Thyroid gland (tissue), 4 donors: ENCODE results near the gene FOXRED1. TPM values are rescaled to one million over a fixed set of nuclear protein-coding genes. Genes with fewer than 3 reads are reported as not detected.
"Not testable (repeated sequence)": the region's sequence is repeated elsewhere in the genome, so short reads cannot be mapped to it uniquely, and the experiment has no call there.

Source experiments
- DNase-seq, 2 donors: peaks; one replicate each; pipeline ENCODE4 v3.0.0-alpha.2; 2019
- H3K27ac ChIP-seq, 3 donors: fragments of 200-600 bp; sonication (generic); 1 replicate in 2 of 3; 2 replicates in 1 of 3; pipeline ENCODE4 v1.5.1; 2016 to 2019; ENCODE audit warnings: mild to moderate bottlenecking in 1 of 3, moderate library complexity in 1 of 3
- H3K27me3 ChIP-seq: fragments of 200-600 bp; sonication (generic); one replicate; pipeline ENCODE4 v1.5.1; 2019
- H3K36me3 ChIP-seq, 2 donors: fragments of 200-600 bp; sonication (generic); one replicate each; pipeline ENCODE4 v1.5.1; 2016 to 2019
- H3K4me1 ChIP-seq, 2 donors: fragments of 200-600 bp; sonication (generic); one replicate each; pipeline ENCODE4 v1.5.1; 2017 to 2019
- H3K4me3 ChIP-seq, 3 donors: fragments of 200-600 bp; sonication (generic); replicated peaks in 1 of 3; 1 replicate in 2 of 3; 2 replicates in 1 of 3; pipeline ENCODE4 v1.5.1; 2016; ENCODE audit warnings: mild to moderate bottlenecking in 1 of 3
- H3K9me3 ChIP-seq: fragments of 200-600 bp; sonication (generic); one replicate; pipeline ENCODE4 v1.5.1; 2017
- CTCF ChIP-seq, 6 experiments: fragments of 200-600 bp in 3 of 6; fragments of 450-650 bp in 3 of 6; sonication (generic) in 3 of 6; IDR thresholded peaks; one replicate each; pipeline ENCODE4 v1.5.1; 2016 to 2019; ENCODE audit warnings: antibody characterized with exemption in 6 of 6, mild to moderate bottlenecking in 2 of 6, inconsistent platforms in 1 of 6, moderate library complexity in 1 of 6
- POLR2A ChIP-seq, 2 donors: fragments of 450-650 bp; IDR thresholded peaks; one replicate each; pipeline ENCODE4 v1.6.1; 2017; ENCODE audit warnings: antibody characterized with exemption in 2 of 2, mild to moderate bottlenecking in 2 of 2, moderate library complexity in 1 of 2
- WGBS, 2 donors: methylation state at CpG; one replicate each; pipeline ENCODE4 v1.1.5; 2017; 5-methylcytosine and 5-hydroxymethylcytosine counted together
- intact Hi-C: fragments of 100-400 bp; cut with DNase I; formaldehyde crosslinking; loops from one replicate; pipeline ENCODE4 v1.15.1; 2023
- total RNA-seq, 4 donors: library from RNA; depleted of rRNA; stranded (reverse); fragments of >200 nt; gene quantifications; one replicate each; pipeline ENCODE4 v1.2.3, GENCODE V29; 2016

The FOXRED1 gene
- total RNA-seq, 4 donors from 2014 or later: 13.3 to 25.8 (median 20.2) TPM

GRCh38 chr11:126233391-126233790 lies 35.6 kb upstream of the FOXRED1 start:
- H3K4me1 ChIP-seq: peaks cover 0 to 10% of the 10 kb centered on the region in 2 donors
- H3K27ac ChIP-seq: no peak overlapping the region
- 97 to 98% methylated on average over 4 of the region's 4 CpGs for WGBS, 2 donors
- H3K9me3 ChIP-seq: no peaks in the 10 kb centered on the region
- TF ChIP-seq CTCF (IDR thresholded peaks at IDR 0.05) (no peak), POLR2A (IDR thresholded peaks at IDR 0.05) (no peak)
- H3K27me3 ChIP-seq: no peaks in the 10 kb centered on the region
- no peak for DNase-seq
- H3K4me3 ChIP-seq: no peak overlapping the region
- intact Hi-C loops: no loop called here
- peaks cover 0 to 7% of the 10 kb centered on the region in 2 donors for H3K36me3 ChIP-seq

- H3K36me3 ChIP-seq: peaks cover 12 to 14% of the 10 kb centered on the region in 2 donors
- no peak overlapping the region for H3K27ac ChIP-seq
- H3K9me3 ChIP-seq: no peaks in the 10 kb centered on the region
- TF ChIP-seq CTCF (IDR thresholded peaks at IDR 0.05) (no peak), POLR2A (IDR thresholded peaks at IDR 0.05) (no peak)
- H3K4me1 ChIP-seq: no peaks in the 10 kb centered on the region
- DNase-seq: no peak
- H3K4me3 ChIP-seq: no peak overlapping the region
- 79 to 90% methylated on average over 2 of the region's 2 CpGs for WGBS, 2 donors
- no peaks in the 10 kb centered on the region for H3K27me3 ChIP-seq
- intact Hi-C loops: no loop called here
Observed at GRCh38 chr11:126246636-126247035, 22.3 kb upstream of the FOXRED1 start.

GRCh38 chr11:126253265-126253664 lies 15.7 kb upstream of the FOXRED1 start:
- Histone ChIP-seq H3K4me1 (no peaks in the 10 kb centered on the region), H3K9me3 (no peaks in the 10 kb centered on the region), H3K27me3 (no peaks in the 10 kb centered on the region), H3K36me3 (peaks cover 3 to 15% of the 10 kb centered on the region in 2 donors), H3K27ac (no peak overlapping the region), H3K4me3 (no peak overlapping the region)
- no peak for DNase-seq
- WGBS, 2 donors: 84 to 94% methylated on average over 4 of the region's 4 CpGs
- TF ChIP-seq CTCF (IDR thresholded peaks at IDR 0.05): no peak
- no peak for TF ChIP-seq POLR2A (IDR thresholded peaks at IDR 0.05)
- intact Hi-C loops: no loop called here

GRCh38 chr11:126254819-126255218 lies 14.1 kb upstream of the FOXRED1 start:
- Histone ChIP-seq H3K36me3 (peaks cover 3 to 15% of the 10 kb centered on the region in 2 donors), H3K27me3 (no peaks in the 10 kb centered on the region), H3K27ac (no peak overlapping the region), H3K9me3 (no peaks in the 10 kb centered on the region), H3K4me3 (no peak overlapping the region), H3K4me1 (no peaks in the 10 kb centered on the region)
- no peak for TF ChIP-seq POLR2A (IDR thresholded peaks at IDR 0.05)
- no peak for TF ChIP-seq CTCF (IDR thresholded peaks at IDR 0.05)
- 68 to 75% methylated on average over 1 of the region's 1 CpG for whole genome bisulfite sequencing, 2 donors
- DNase-seq: no peak
- intact Hi-C loops: no loop called here

- H3K4me3 ChIP-seq, DNase-seq, H3K27me3 ChIP-seq, H3K27ac ChIP-seq, intact Hi-C loops, H3K4me1 ChIP-seq, H3K9me3 ChIP-seq: not testable (repeated sequence)
- H3K36me3 ChIP-seq: peaks cover 1 to 15% of the 10 kb centered on the region in 2 donors
- 95 to 97% methylated on average over 5 of the region's 5 CpGs for WGBS, 2 donors
Observed at GRCh38 chr11:126255507-126255906, 13.4 kb upstream of the FOXRED1 start.

GRCh38 chr11:126256216-126256615 lies 12.7 kb upstream of the FOXRED1 start:
- intact Hi-C loops: no loop called here
- Histone ChIP-seq H3K4me1 (no peaks in the 10 kb centered on the region), H3K4me3 (no peak overlapping the region), H3K9me3 (no peaks in the 10 kb centered on the region), H3K27me3 (no peaks in the 10 kb centered on the region), H3K36me3 (peaks cover 0 to 9% of the 10 kb centered on the region in 2 donors), H3K27ac (no peak overlapping the region)
- no peak for DNase-seq
- WGBS, 2 donors: 73 to 82% methylated on average over 4 of the region's 4 CpGs
- no peak for TF ChIP-seq CTCF (IDR thresholded peaks at IDR 0.05)
- TF ChIP-seq POLR2A (IDR thresholded peaks at IDR 0.05): no peak
